Measurements from ENCODE around the gene MT1HL1. TPM values are rescaled to one million over a fixed set of nuclear protein-coding genes. Genes with fewer than 3 reads are reported as not detected.

MT1HL1 gene
- total RNA-seq, 1 donor: not detected

DNA sequence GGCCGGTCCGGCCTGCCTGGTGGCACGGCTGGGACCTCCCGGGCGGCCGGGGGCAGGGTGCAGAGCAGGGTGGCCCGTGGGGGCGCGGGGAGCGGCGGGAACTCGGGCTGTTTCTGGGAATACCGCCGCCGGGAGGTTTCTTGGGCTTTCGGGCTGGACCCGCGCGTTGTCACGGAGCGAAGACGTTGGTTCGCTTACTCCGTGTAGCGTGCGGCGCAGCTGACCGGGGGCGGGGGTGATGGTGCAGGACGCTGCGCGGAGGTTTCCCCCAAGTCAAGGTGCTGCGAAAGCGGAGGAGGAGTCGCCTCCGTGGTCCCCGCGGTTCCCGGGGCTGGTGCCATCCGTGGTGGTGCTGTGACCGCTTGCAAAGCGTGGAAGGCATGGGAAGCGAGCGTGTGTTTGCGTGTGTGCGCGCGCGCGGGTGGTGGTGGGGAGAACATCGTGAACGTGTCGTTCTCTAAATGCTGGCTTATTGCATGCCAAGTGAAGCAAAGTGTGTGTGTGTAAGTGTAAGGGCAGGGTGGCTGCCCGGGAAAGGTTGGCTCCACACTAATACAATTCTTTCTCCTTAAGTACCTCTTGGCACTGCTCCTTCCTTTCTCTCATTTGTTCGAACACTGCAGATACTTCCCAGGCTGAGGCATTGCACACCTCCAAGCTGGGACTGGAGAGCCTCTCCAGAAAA is 38.8 kb upstream of the MT1HL1 start:
- no peak for DNase-seq (ENCODE audit: low read depth)
- no peak for TF ChIP-seq CTCF (IDR thresholded peaks at IDR 0.05; ENCODE audit: insufficient read depth, low read length)

DNA sequence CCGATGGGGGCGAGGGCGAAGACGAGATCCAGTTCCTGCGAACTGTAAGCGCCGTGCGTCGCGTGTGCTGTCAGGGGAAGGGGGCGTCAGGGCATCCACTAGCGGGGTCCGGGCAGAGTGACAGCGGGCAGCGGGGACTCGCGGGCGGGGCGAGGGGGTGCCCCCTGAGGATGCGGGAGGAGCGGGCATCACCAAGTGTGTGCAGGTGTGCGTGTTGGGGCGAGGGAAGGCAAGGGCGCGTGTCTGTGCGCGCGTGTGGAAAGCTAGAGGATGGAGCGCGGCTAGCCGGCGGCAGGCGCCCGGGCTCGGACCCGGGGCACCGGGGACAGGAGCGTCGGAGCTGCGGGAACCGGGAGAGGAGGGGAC is 38.3 kb upstream of the MT1HL1 start:
- DNase-seq (ENCODE audit: low read depth): no peak
- no peak for TF ChIP-seq CTCF (IDR thresholded peaks at IDR 0.05; ENCODE audit: insufficient read depth, low read length)
- H3K4me3 ChIP-seq (ENCODE audit: low read depth, low read length): no peak overlapping the region

More for the DNA sequence above, 38.8 kb upstream of the MT1HL1 start:
- H3K4me3 ChIP-seq (ENCODE audit: low read depth, low read length): no peak overlapping the region

DNA sequence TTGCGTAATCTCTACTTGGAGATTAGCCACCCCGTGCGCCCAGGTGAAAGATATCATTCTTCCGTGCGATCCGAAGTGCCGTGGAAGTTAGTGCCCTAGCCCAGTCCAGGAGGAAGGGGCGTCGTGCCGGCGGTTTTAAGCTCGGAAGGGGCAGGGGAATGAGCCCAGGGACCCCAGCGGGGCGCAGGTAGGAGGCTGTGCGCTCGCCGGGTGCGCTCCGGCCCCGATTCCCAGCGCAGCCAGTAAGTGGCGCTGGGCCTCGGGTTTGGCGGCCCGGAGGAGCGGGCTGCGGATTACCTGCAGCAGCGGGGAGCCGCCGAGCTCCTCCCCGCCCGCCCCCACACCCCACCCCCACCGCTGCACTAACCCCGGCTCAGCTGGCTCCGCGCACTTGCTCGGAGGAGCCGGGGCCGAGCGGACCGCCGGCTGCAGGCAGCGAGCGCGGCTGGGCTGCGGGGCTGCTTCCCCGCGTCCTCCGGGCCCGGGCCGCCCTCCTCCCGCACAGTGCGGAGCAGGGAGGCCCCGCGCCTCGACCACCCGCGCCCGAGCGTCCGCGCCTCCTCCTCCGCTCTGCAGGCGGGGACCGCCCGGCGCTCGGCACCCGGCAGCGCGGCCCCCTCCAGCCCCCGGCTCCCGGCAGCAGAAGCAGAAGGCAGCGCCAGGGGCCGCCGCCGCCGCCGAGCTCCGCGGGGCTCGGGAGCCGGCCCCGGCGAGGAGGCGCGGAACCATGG is 37.7 kb upstream of the MT1HL1 start, which contains the start of gene RYR2:
Gene RYR2 (plus strand): TSS at position 390 of the 731 bp plus-strand sequence. CDS start 338 bp downstream, at position 728.
- no peak for DNase-seq (ENCODE audit: low read depth)
- no peak for TF ChIP-seq CTCF (IDR thresholded peaks at IDR 0.05; ENCODE audit: insufficient read depth, low read length)
- no peak within 1 kb of the TSS for H3K4me3 ChIP-seq (ENCODE audit: low read depth, low read length)

DNA sequence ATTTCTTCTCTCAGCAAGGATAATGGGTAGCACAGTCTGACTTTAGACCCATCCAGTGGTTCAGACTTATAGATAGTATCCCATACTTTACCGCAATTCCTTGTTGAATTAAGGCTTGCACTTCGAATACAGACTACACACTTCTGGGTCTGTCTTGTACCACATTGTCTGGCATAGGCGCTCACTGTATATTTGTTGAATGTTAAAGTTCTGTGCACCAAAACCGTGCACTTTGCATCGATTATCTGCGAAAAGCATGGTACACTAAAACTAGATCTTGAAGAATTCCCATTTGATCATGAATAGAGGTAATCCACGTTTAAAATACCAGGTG is 37.2 kb upstream of the MT1HL1 start:
- no peak for TF ChIP-seq CTCF (IDR thresholded peaks at IDR 0.05; ENCODE audit: insufficient read depth, low read length)

DNA sequence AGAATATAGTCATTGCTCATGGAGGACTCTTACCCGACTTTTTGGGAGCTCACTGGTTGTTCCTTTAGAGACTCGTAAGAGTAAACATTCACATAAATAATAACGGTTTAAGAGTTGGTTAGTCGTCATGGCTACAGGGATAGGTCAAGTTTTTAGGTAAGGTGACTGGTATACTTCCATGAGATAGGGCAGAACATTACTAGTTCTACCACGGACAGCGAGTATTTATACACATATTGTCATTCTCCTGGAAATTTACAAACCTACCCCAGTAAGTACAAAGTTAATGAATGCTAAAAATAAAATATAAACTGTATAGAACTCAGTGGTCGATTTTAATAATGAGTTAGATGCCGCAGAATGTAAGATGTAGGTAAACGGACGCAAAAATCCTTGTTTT is 36.6 kb upstream of the MT1HL1 start:
- H3K4me3 ChIP-seq (ENCODE audit: low read depth, low read length): no peak overlapping the region
- no peak for DNase-seq (ENCODE audit: low read depth)
- no peak for TF ChIP-seq CTCF (IDR thresholded peaks at IDR 0.05; ENCODE audit: insufficient read depth, low read length)

More for the DNA sequence above, 37.2 kb upstream of the MT1HL1 start:
- DNase-seq (ENCODE audit: low read depth): no peak
- no peak overlapping the region for H3K4me3 ChIP-seq (ENCODE audit: low read depth, low read length)

GRCh38 chr1:237038211-237038610 is 34.0 kb upstream of the MT1HL1 start:
- TF ChIP-seq CTCF (IDR thresholded peaks at IDR 0.05; ENCODE audit: insufficient read depth, low read length): no peak
- no peak overlapping the region for H3K4me3 ChIP-seq (ENCODE audit: low read depth, low read length)
- no peak for DNase-seq (ENCODE audit: low read depth)
